Stimulated activated CD8-positive, alpha-beta memory T cell treated with anti-CD3 and anti-CD28 coated beads, Interleukin-12 subunit alpha, Interleukin-12 subunit beta, amount 100 ng/mL, for 24 hours (primary cell): Measurements from ENCODE around the gene ZNF544.
"Not testable (repeated sequence)": the region's sequence is repeated elsewhere in the genome, so short reads cannot be mapped to it uniquely, and the experiment has no call there.

ENCODE experiments used
- DNase-seq: peaks from one replicate; pipeline ENCODE4 v3.0.0-alpha.2; 2020; ENCODE audit errors: extremely low read depth

The ZNF544 gene

DNA sequence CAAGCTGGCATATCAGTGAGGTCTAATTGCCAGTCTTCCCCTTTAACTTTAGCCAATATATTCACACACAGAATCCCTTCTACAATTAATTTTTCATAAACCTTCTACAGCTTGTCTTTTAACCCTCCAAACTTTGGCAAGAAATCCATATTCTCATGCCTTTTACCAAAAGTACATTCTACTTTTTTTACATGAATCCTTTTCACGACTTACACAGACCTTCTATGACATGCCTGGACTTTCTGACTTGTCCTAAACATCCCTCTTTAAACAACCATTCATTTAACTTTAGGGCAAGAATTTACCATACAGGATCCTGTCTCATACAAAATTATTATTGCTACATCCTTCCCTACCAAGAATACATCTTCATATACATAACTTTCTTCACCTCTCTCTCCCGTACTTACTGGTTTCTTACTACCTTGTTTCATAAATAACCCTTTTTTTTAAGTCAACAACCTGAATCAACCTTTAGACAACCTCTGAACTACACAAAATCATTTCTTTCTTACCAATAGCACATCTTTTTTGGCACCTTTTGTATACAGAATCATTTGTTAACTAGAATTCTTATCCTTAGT lies 23.5 kb downstream of the ZNF544 start:
- DNase-seq, result no peak

DNA sequence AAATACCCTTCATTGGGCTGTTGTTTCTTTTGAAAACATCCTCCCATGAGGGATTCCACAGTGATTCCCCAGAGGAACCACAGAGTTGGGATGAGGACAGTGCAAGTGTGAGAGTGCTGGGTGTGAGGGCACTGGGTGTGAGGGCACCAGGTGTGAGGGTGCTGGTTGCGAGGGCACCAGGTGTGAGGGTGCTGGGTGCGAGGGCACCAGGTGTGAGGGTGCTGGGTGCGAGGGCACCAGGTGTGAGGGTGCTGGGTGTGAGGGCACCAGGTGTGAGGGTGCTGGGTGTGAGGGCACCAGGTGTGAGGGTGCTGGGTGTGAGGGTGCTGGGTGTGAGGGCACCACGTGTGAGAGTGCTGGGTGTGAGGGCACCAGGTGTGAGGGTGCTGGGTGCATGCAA lies 29.5 kb downstream of the ZNF544 start:
- DNase-seq, result not testable (repeated sequence)

DNA sequence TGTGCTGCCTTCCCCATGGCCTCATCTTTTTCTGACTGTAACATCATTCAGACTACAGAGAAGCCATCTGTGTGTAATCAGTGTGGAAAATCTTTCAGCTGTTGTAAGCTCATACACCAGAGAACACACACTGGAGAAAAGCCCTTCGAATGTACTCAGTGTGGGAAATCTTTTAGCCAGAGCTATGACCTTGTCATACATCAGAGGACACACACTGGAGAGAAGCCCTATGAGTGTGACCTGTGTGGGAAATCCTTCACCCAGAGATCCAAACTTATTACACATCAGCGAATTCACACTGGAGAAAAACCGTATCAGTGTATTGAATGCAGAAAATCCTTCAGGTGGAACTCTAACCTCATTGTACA lies 32.9 kb downstream of the ZNF544 start:
- DNase-seq, result no peak

- no peak for DNase-seq
Observed at GRCh38 chr19:58261968-58262921, 33.5 kb downstream of the ZNF544 start.

GRCh38 chr19:58262922-58263296 lies 34.2 kb downstream of the ZNF544 start:
- no peak for DNase-seq

DNA sequence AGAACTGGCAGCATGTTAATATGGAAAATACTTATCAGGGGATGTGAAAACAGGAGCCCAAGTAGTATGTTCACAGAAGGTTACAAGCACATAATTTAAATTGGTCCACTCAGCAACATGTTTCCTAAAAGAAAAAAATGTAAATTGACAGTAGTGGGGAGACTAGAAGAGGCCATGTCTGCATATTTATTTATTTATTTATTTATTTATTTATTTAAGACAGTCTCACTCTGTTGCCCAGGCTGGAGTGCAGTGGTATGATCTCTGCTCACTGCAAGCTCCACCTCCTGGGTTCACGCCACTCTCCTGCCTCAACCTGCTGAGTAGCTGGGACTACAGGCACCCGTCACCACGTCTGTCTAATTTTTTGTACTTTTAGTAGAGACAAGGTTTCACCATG lies 36.4 kb downstream of the ZNF544 start:
- DNase-seq, result no peak

DNA sequence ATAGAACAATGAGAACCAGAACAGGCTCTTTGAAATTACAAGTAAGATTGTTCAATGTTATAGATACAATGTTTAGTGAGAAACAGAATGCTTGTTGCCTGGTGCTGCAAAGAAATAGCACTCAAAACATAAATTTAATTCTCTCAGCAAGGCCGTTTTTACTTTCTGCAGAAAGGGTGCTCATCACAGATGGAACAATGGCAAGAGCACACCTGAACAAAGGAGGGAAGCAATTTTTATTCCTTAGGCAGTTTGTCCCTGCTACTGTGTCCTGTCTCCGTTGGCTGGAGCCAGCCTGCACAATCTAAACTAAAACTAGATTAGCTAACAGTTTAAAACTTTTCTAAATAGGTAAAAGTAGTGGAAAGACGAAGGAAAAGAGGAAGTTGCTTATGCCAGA lies 39.6 kb downstream of the ZNF544 start:
- no peak for DNase-seq

DNA sequence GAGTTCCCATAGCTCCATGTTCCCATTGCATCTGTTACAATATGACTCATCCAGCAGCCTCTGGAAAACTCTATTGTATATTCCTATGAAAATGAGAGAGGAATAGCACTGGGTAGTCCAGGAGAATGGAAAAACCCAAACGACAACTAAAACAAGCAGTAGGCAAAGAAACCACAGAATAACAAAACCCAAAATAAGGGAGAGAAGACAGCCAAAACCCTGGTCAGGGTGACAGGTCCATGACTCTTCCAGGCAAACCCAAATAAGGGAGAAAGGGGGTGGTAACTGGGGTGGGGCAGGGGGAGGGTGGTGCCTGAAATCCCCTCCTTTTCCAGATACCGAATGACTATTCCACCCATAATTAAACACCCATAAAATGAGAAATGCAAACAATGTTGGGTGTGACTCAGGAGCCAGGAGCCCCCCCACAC lies 46.1 kb downstream of the ZNF544 start:
- DNase-seq, result no peak

GRCh38 chr19:58275564-58275963 lies 46.9 kb downstream of the ZNF544 start:
- no peak for DNase-seq

GRCh38 chr19:58277197-58277596 lies 48.5 kb downstream of the ZNF544 start:
- no peak for DNase-seq

DNA sequence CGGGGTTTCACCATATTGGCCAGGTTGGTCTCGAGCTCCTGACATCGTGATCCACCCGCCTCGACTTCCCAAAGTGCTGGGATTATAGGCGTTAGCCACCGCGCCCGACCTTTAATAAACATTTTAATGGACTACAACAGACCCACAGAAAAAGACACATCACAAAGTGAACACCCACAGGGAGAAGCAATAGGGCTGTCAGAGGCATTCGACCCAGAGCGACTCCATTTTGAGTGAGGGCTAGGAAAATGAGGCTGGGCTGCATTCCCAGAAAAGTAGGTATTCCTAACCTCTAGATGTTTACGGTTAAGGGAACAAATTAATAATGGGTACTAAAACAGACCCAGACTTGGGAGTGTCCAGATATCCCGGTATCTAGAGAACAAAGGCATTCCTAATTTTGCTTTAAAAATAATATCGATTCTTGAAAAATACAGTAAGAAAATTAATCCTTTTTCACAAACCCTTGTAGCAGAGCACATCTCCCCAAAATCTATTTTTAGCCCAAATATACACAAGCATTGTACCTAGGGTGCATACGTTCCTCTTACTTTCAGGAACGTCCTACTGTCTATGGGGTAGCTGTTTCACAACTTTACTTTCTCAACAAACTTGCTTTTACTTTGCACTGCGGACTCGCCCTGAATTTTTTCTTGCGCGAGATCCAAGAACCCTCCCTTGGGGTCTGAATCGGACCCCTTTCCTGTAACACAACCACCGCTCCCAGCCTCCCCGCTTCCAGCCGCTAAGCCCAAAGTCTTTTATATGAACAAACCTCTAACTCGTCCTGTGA lies 49.2 kb downstream of the ZNF544 start:
- no peak for DNase-seq

DNA sequence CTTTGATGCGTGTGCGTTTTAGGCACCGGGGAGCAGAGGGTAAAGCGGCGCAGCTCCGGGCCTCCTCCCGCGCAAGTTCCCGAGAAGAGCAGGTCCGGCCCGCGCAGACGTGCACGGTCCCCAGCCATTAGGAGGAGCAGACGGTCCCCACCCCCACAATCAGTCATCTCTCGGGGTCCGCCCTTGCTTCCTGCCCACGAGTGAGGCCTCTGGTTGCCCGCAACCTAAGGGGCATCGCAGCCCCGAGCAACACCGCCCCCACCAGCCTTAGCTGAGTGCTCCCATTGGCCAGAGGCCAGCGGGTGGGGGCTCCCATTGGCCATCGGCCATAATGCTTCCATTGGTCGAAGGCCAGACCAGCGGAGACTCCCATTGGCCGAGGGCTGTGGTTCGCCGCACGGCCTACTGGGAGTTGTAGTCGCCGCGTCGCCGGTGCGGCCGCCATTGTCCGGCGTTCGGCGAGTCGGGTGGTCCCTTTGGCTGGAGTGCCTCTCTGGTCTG lies 49.9 kb downstream of the ZNF544 start, which contains the start of gene ZNF8:
TSS of gene ZNF8 (plus strand) at position 415 of the 501 bp plus-strand sequence. CDS start 127 bp downstream, outside the sequence.
- peak; percentile 97 for DNase-seq

DNA sequence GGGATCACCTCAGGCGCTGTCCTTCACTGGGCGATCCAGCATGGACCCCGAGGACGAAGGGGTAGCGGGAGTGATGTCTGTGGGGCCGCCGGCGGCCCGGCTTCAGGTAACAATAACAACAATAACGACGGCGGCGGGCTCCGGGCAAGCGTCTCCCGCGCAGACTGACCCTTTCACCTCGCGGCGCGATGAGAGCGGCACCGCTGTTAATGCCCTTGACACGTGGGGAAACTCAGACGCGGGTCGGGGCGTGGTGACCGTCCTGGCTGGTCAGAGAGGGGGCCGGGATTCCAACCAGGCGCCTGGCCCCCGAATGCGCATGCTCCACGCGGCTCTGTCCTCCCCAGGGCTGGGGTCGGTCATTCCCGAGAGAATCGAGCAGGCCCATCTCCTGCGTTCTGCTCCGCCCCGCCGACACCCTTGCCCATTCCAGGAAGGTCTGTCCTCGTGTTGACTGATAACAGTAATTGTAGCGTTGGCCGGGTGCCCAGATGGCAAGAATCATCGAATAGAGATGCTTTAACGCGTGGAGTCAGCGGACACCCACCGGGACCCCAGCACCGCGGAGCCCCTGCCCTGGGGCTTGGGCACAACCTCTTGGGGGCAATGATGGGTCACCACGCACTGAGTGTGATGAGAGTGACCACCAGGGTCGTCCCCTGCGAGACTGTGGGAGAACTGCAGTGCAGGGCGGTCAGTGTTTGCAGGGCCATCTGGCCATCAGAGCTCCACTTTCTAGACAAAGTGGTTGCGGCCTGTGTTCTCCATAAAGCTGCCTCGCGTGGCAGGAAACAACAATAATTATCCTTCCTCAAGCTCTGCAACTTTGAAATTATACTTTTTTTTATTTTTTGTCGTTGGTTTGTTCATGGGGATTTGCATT lies 50.6 kb downstream of the ZNF544 start:
- DNase-seq, result peak; percentile 3

DNA sequence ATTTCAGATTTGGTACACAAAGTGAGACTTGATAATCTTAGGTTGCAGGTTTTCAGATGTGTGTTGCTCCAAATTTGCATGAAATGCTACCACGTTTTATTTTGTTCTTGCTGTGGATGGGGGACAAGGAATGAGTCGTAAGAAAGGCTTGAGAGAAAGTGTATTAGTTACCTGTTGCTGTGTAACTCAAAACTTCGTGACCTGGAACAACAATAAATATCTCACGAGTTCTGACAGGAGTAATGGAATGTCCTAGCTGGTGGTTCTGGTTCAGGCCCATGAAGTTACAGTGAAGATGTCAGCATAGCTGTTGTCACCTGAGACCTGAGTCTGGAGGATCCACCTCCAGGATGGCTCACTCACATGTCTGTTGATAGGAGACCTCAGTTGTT lies 51.2 kb downstream of the ZNF544 start:
- DNase-seq, result no peak

GRCh38 chr19:58284199-58284598 lies 55.5 kb downstream of the ZNF544 start:
- no peak for DNase-seq

DNA sequence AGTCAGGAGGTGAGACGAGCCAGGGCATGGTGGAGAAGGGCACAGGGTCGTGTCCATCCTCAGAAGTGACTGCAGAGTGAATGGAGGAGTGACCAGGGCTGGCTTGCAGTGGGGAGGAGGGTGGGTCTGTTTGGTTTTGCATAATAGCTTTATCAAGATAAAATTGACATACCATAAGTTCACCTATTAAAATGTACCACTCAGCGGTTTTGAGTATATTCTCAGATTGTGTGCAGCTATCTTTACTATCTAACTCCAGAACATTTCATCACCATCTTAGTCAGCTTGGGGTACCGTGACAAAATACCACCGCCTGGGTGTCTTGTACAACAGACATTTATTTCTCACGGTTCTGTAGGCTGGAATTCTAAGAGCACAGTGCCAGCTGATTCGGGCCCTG lies 63.2 kb downstream of the ZNF544 start:
- DNase-seq, result no peak

DNA sequence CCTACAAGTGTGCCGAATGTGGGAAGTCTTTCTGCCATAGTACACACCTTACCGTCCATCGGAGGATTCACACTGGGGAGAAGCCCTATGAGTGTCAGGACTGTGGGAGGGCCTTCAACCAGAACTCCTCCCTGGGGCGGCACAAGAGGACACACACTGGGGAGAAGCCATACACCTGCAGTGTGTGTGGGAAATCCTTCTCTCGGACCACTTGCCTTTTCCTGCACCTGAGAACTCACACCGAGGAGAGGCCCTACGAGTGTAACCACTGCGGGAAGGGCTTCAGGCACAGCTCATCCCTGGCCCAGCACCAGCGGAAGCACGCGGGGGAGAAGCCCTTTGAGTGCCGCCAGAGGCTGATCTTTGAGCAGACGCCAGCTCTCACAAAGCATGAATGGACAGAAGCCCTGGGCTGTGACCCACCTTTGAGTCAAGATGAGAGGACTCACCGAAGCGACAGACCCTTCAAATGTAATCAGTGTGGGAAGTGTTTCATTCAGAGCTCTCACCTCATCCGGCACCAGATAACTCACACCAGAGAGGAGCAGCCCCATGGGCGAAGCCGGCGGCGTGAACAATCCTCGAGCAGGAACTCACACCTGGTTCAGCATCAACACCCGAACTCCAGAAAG lies 66.1 kb downstream of the ZNF544 start:
- DNase-seq, result no peak

DNA sequence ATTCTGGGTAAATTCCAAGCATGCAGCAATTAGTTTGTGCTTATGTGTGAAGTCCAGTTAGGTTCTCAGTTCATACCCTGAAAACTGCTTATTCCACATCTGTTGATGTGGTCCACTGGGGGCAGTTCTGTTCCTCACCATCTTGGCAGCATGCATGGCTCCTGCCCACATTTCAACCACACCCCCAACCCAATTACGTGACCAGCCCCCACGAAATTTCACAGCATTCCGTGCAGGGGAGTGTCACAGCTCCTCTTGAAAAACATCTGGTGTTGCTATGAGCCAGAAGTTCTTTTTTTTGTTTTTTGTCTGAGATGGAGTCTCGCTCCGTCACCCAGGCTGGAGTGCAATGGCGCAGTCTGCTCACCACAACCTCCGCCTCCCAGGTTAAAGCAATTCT lies 67.4 kb downstream of the ZNF544 start:
- DNase-seq, result no peak

DNA sequence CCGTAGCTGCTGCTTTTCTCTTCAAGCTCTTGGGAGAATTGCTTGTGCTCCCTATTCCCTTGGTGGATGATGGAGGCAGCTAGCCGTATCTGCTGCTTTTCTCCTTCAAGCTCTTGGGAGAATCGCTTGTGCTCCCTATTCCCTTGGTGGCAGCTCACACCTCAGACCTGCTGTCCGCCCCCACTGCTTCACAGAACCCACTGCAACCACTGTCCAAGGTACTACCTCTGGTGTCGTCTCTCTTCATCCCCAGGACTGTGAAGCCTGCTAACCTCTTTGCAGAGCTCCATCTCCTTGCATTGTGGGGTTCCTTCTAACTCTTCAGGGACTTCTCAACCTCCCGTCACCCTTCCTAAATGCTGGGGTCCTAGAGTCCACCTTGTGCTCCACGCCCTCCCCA lies 71.9 kb downstream of the ZNF544 start:
- no peak for DNase-seq

- no peak for DNase-seq
Observed at GRCh38 chr19:58304255-58304654, 75.5 kb downstream of the ZNF544 start.

- no peak for DNase-seq
Observed at GRCh38 chr19:58304748-58305064, 76.0 kb downstream of the ZNF544 start.
